WTC11 (cell line): ENCODE data around the gene LHX3. TPM values are rescaled to one million over a fixed set of nuclear protein-coding genes. Genes with fewer than 3 reads are reported as not detected.

Experiments used
- ATAC-seq: fragments of 200-7000 bp; cut with Tn5 transposase; 2 replicates; pipeline ENCODE4 v1.10.0; 2021; ENCODE audit warnings: mild to moderate bottlenecking, moderate library complexity
- CTCF ChIA-PET: fragments of 300-600 bp; sonication (Branson Sonifier 250); formaldehyde crosslinking; loops from one replicate; lab custom pipeline; 2021; ENCODE audit warnings: antibody characterized with exemption; lab: Charles Lee
- POLR2A ChIA-PET: fragments of 350-600 bp; sonication (Branson Sonifier 250); formaldehyde crosslinking; loops from one replicate; lab custom pipeline; 2021; ENCODE audit warnings: antibody characterized with exemption; lab: Charles Lee
- DNase-seq: peaks from one replicate; pipeline ENCODE4 v3.0.0; 2021; ENCODE audit warnings: low spot score
- H3K27ac Mint-ChIP-seq: 2 replicates; pipeline ENCODE4 v1.8.0; 2021; ENCODE audit warnings: mixed read lengths
- H3K27me3 Mint-ChIP-seq: 2 replicates; pipeline ENCODE4 v1.8.0; 2021; ENCODE audit warnings: low read depth, mild to moderate bottlenecking, moderate library complexity, mixed read lengths
- H3K36me3 Mint-ChIP-seq: 2 replicates; pipeline ENCODE4 v1.8.0; 2021; ENCODE audit warnings: mixed read lengths
- H3K4me1 Mint-ChIP-seq: 2 replicates; pipeline ENCODE4 v1.8.0; 2022; ENCODE audit warnings: mixed read lengths
- H3K4me3 Mint-ChIP-seq: 2 replicates; pipeline ENCODE4 v1.8.0; 2021; ENCODE audit warnings: mild to moderate bottlenecking, moderate library complexity, mixed read lengths
- H3K9me3 Mint-ChIP-seq: 2 replicates; pipeline ENCODE4 v1.8.0; 2021; ENCODE audit warnings: mixed read lengths
- CREB1 ChIP-seq: sonication (generic); formaldehyde crosslinking; IDR thresholded peaks from 2 replicates; pipeline ENCODE4 v1.8.0; 2023; ENCODE audit warnings: mild to moderate bottlenecking, missing genetic modification reagents
- ELF4 ChIP-seq: sonication (generic); formaldehyde crosslinking; IDR thresholded peaks from 2 replicates; pipeline ENCODE4 v1.8.1; 2022; ENCODE audit warnings: low read depth, mild to moderate bottlenecking, moderate library complexity, missing genetic modification reagents
- ESRRA ChIP-seq: sonication (generic); formaldehyde crosslinking; IDR thresholded peaks from 2 replicates; pipeline ENCODE4 v1.8.1; 2022; ENCODE audit warnings: mild to moderate bottlenecking, missing genetic modification reagents, borderline replicate concordance
- JUN ChIP-seq: sonication (generic); formaldehyde crosslinking; IDR thresholded peaks from 2 replicates; pipeline ENCODE4 v1.8.0; 2023; ENCODE audit warnings: mild to moderate bottlenecking, missing genetic modification reagents
- NR1H2 ChIP-seq: sonication (generic); formaldehyde crosslinking; IDR thresholded peaks from 2 replicates; pipeline ENCODE4 v1.9.0; 2021; ENCODE audit warnings: mild to moderate bottlenecking, moderate library complexity, missing genetic modification reagents
- NR3C1 ChIP-seq: sonication (generic); formaldehyde crosslinking; conservative IDR thresholded peaks from 2 replicates; pipeline ENCODE4 v1.8.1; 2023; ENCODE audit warnings: low read depth, mild to moderate bottlenecking, missing genetic modification reagents
- RORB ChIP-seq: fragments of 250-450 bp; sonication (Bioruptor Pico); IDR thresholded peaks from 2 replicates; pipeline ENCODE4 v1.9.0; 2021; ENCODE audit warnings: mild to moderate bottlenecking
- SMAD3 ChIP-seq: sonication (generic); formaldehyde crosslinking; IDR thresholded peaks from 2 replicates; pipeline ENCODE4 v1.8.0; 2022; ENCODE audit warnings: missing genetic modification reagents, mild to moderate bottlenecking, borderline replicate concordance
- ZBTB21 ChIP-seq: sonication (generic); formaldehyde crosslinking; IDR thresholded peaks from 2 replicates; pipeline ENCODE4 v1.8.1; 2023; ENCODE audit warnings: mild to moderate bottlenecking, missing genetic modification reagents, borderline replicate concordance
- ZNF396 ChIP-seq: fragments of 250-450 bp; sonication (Bioruptor Pico); IDR thresholded peaks from 2 replicates; pipeline ENCODE4 v1.8.0; 2021; ENCODE audit warnings: mild to moderate bottlenecking, moderate library complexity, borderline replicate concordance
- total RNA-seq: library from RNA; stranded (reverse); gene quantifications from 3 replicates; pipeline ENCODE4 v1.2.3, GENCODE V29; 2021
- TF ChIP-seq, protein P1 (sequence below): sonication (generic); formaldehyde crosslinking; IDR thresholded peaks from 2 replicates; pipeline ENCODE4 v1.8.0; 2023; ENCODE audit warnings: missing genetic modification reagents, mild to moderate bottlenecking, borderline replicate concordance
- TF ChIP-seq, protein P2 (sequence below): sonication (generic); formaldehyde crosslinking; IDR thresholded peaks from 2 replicates; pipeline ENCODE4 v1.8.1; 2022; ENCODE audit warnings: low read depth, missing genetic modification reagents, borderline replicate concordance
- TF ChIP-seq, protein P3 (sequence below): sonication (generic); formaldehyde crosslinking; IDR thresholded peaks from 2 replicates; pipeline ENCODE4 v1.8.1; 2022; ENCODE audit warnings: low read depth, mild to moderate bottlenecking, moderate library complexity, missing genetic modification reagents, borderline replicate concordance
- TF ChIP-seq, protein P4 (sequence below): sonication (generic); formaldehyde crosslinking; IDR thresholded peaks from 2 replicates; pipeline ENCODE4 v1.8.0; 2023; ENCODE audit warnings: mild to moderate bottlenecking, missing genetic modification reagents
- TF ChIP-seq, protein P5 (sequence below): sonication (generic); formaldehyde crosslinking; IDR thresholded peaks from 2 replicates; pipeline ENCODE4 v1.8.1; 2022; ENCODE audit warnings: mild to moderate bottlenecking, moderate library complexity, missing genetic modification reagents
- TF ChIP-seq, protein P6 (sequence below): sonication (generic); formaldehyde crosslinking; conservative IDR thresholded peaks from 2 replicates; pipeline ENCODE4 v1.8.1; 2022; ENCODE audit warnings: mild to moderate bottlenecking, missing genetic modification reagents
- TF ChIP-seq, protein P7 (sequence below): fragments of 250-450 bp; sonication (Bioruptor Pico); IDR thresholded peaks from 2 replicates; pipeline ENCODE4 v2.1.2; 2022; ENCODE audit warnings: mild to moderate bottlenecking, moderate library complexity
- TF ChIP-seq, protein P8 (sequence below): sonication (generic); formaldehyde crosslinking; IDR thresholded peaks from 2 replicates; pipeline ENCODE4 v1.8.0; 2022; ENCODE audit warnings: mild to moderate bottlenecking, missing genetic modification reagents

The LHX3 gene
- total RNA-seq, 1 experiment from 2014 or later, result not detected

DNA sequence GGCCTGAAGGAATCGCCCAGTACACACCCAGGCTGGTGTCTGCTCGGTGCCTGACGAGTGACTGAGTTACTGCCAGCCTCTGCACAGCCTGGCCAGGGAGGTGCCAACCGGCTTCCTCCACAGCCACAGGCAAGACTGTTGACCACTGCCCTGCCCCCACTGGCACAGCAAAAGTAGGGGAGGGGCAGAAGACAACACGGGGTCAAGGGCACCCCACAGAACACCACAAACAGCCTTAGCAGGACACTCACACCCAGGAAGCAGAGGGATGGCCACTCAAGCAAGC lies 722 bp upstream of the LHX3 start (continued):
- TF ChIP-seq, protein P1, sequence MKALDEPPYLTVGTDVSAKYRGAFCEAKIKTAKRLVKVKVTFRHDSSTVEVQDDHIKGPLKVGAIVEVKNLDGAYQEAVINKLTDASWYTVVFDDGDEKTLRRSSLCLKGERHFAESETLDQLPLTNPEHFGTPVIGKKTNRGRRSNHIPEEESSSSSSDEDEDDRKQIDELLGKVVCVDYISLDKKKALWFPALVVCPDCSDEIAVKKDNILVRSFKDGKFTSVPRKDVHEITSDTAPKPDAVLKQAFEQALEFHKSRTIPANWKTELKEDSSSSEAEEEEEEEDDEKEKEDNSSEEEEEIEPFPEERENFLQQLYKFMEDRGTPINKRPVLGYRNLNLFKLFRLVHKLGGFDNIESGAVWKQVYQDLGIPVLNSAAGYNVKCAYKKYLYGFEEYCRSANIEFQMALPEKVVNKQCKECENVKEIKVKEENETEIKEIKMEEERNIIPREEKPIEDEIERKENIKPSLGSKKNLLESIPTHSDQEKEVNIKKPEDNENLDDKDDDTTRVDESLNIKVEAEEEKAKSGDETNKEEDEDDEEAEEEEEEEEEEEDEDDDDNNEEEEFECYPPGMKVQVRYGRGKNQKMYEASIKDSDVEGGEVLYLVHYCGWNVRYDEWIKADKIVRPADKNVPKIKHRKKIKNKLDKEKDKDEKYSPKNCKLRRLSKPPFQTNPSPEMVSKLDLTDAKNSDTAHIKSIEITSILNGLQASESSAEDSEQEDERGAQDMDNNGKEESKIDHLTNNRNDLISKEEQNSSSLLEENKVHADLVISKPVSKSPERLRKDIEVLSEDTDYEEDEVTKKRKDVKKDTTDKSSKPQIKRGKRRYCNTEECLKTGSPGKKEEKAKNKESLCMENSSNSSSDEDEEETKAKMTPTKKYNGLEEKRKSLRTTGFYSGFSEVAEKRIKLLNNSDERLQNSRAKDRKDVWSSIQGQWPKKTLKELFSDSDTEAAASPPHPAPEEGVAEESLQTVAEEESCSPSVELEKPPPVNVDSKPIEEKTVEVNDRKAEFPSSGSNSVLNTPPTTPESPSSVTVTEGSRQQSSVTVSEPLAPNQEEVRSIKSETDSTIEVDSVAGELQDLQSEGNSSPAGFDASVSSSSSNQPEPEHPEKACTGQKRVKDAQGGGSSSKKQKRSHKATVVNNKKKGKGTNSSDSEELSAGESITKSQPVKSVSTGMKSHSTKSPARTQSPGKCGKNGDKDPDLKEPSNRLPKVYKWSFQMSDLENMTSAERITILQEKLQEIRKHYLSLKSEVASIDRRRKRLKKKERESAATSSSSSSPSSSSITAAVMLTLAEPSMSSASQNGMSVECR (CRISPR knock-in tag), result no peak
- TF ChIP-seq ZBTB21 (CRISPR knock-in tag) (no peak), NR3C1 (CRISPR knock-in tag) (no peak), RORB (CRISPR knock-in tag) (no peak), JUN (no peak)
- TF ChIP-seq, protein P2, sequence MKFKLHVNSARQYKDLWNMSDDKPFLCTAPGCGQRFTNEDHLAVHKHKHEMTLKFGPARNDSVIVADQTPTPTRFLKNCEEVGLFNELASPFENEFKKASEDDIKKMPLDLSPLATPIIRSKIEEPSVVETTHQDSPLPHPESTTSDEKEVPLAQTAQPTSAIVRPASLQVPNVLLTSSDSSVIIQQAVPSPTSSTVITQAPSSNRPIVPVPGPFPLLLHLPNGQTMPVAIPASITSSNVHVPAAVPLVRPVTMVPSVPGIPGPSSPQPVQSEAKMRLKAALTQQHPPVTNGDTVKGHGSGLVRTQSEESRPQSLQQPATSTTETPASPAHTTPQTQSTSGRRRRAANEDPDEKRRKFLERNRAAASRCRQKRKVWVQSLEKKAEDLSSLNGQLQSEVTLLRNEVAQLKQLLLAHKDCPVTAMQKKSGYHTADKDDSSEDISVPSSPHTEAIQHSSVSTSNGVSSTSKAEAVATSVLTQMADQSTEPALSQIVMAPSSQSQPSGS (CRISPR knock-in tag), result no peak

DNA sequence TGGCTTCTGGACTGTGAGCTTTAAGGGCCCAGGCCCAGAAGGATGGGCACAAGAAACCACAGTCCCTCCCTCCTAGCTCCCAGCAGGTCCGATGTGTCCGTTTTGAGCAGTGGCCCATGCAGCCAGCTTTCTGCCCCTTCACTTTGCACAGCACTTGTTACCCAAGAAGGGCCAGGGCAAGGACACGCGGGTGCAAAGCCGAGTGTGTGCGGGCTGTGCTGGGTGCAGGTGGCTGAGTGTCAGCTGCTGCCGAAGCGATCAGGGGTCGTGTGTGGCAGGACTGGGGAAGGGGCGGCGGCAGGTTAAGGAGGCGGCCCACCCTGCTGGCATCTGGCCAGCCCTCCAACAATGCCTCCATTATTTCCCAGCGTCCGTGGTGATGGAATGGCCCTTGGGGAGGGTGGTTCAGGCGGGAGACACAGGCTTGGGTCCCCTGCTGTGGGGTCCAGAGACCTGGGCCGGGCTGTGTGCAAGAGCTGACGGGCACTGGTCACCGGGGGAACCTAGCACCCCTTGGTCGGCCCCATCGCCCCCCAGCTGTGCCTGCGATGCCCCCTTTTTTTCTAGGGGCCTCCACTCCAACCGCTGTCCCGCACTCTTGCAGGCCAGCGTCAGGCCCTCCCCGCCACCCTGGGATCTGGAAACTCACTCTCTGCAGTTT lies 653 bp downstream of the LHX3 start:
- Mint-ChIP-seq H3K27me3 (peaks cover 70% of the 10 kb centered on the region), H3K27ac (no peak overlapping the region), H3K9me3 (no peaks in the 10 kb centered on the region), H3K4me1 (no peaks in the 10 kb centered on the region), H3K4me3 (no peak overlapping the region), H3K36me3 (peaks cover 6% of the 10 kb centered on the region; the same call in 1 of the 2 replicates)
- CTCF ChIA-PET, result interaction anchor here (1.4 to 4.4 kb wide), 3 partner anchors 33 to 66 kb away, joined by 5 to 24 read pairs (median 11); no protein-coding TSS in a partner anchor
- TF ChIP-seq SMAD3 (CRISPR knock-in tag) (no peak), CREB1 (CRISPR knock-in tag) (no peak), ZNF396 (CRISPR knock-in tag) (no peak), NR1H2 (CRISPR knock-in tag) (no peak), ELF4 (no peak), ESRRA (CRISPR knock-in tag) (no peak)
- TF ChIP-seq, protein P3, sequence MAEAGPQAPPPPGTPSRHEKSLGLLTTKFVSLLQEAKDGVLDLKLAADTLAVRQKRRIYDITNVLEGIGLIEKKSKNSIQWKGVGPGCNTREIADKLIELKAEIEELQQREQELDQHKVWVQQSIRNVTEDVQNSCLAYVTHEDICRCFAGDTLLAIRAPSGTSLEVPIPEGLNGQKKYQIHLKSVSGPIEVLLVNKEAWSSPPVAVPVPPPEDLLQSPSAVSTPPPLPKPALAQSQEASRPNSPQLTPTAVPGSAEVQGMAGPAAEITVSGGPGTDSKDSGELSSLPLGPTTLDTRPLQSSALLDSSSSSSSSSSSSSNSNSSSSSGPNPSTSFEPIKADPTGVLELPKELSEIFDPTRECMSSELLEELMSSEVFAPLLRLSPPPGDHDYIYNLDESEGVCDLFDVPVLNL (CRISPR knock-in tag), result peak; percentile 50; the same call in 1 of the 2 replicates
- TF ChIP-seq, protein P4, sequence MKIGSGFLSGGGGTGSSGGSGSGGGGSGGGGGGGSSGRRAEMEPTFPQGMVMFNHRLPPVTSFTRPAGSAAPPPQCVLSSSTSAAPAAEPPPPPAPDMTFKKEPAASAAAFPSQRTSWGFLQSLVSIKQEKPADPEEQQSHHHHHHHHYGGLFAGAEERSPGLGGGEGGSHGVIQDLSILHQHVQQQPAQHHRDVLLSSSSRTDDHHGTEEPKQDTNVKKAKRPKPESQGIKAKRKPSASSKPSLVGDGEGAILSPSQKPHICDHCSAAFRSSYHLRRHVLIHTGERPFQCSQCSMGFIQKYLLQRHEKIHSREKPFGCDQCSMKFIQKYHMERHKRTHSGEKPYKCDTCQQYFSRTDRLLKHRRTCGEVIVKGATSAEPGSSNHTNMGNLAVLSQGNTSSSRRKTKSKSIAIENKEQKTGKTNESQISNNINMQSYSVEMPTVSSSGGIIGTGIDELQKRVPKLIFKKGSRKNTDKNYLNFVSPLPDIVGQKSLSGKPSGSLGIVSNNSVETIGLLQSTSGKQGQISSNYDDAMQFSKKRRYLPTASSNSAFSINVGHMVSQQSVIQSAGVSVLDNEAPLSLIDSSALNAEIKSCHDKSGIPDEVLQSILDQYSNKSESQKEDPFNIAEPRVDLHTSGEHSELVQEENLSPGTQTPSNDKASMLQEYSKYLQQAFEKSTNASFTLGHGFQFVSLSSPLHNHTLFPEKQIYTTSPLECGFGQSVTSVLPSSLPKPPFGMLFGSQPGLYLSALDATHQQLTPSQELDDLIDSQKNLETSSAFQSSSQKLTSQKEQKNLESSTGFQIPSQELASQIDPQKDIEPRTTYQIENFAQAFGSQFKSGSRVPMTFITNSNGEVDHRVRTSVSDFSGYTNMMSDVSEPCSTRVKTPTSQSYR (CRISPR knock-in tag), result no peak
- TF ChIP-seq, protein P5, sequence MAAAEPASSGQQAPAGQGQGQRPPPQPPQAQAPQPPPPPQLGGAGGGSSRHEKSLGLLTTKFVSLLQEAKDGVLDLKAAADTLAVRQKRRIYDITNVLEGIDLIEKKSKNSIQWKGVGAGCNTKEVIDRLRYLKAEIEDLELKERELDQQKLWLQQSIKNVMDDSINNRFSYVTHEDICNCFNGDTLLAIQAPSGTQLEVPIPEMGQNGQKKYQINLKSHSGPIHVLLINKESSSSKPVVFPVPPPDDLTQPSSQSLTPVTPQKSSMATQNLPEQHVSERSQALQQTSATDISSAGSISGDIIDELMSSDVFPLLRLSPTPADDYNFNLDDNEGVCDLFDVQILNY (CRISPR knock-in tag), result no peak
- TF ChIP-seq, protein P6, sequence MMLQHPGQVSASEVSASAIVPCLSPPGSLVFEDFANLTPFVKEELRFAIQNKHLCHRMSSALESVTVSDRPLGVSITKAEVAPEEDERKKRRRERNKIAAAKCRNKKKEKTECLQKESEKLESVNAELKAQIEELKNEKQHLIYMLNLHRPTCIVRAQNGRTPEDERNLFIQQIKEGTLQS (CRISPR knock-in tag), result 0 out of 2 replicates have a peak, but pooled peaks have one; percentile 14
- TF ChIP-seq, protein P7, sequence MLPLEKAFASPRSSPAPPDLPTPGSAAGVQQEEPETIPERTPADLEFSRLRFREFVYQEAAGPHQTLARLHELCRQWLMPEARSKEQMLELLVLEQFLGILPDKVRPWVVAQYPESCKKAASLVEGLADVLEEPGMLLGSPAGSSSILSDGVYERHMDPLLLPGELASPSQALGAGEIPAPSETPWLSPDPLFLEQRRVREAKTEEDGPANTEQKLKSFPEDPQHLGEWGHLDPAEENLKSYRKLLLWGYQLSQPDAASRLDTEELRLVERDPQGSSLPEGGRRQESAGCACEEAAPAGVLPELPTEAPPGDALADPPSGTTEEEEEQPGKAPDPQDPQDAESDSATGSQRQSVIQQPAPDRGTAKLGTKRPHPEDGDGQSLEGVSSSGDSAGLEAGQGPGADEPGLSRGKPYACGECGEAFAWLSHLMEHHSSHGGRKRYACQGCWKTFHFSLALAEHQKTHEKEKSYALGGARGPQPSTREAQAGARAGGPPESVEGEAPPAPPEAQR (CRISPR knock-in tag), result no peak
- TF ChIP-seq, protein P8, sequence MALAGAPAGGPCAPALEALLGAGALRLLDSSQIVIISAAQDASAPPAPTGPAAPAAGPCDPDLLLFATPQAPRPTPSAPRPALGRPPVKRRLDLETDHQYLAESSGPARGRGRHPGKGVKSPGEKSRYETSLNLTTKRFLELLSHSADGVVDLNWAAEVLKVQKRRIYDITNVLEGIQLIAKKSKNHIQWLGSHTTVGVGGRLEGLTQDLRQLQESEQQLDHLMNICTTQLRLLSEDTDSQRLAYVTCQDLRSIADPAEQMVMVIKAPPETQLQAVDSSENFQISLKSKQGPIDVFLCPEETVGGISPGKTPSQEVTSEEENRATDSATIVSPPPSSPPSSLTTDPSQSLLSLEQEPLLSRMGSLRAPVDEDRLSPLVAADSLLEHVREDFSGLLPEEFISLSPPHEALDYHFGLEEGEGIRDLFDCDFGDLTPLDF (CRISPR knock-in tag), result no peak
- ATAC-seq (no peak), DNase-seq (no peak)
- POLR2A ChIA-PET, result no interaction called here
